Epidermal melanocyte (primary cell): ENCODE measurements around the gene ITPA.
"Not testable (repeated sequence)": the region's sequence is repeated elsewhere in the genome, so short reads cannot be mapped to it uniquely, and the experiment has no call there.

Experiments used
- DNase-seq: peaks from one replicate; pipeline ENCODE4 v3.0.0; 2011; ENCODE audit warnings: low spot score; ENCODE audit not compliant: insufficient read length

Gene ITPA

GRCh38 chr20:3172933-3173609, 36.2 kb upstream of the ITPA start, which contains the start of gene LZTS3:
Gene LZTS3 (minus strand): TSS chr20:3173549. CDS start chr20:3167163, 6,386 bp downstream.
- peak; percentile 79 for DNase-seq

- DNase-seq: peak; percentile 97
Measured at GRCh38 chr20:3173610-3174441, 35.5 kb upstream of the ITPA start.

GRCh38 chr20:3174442-3175261, 34.6 kb upstream of the ITPA start:
- peak; percentile 15 for DNase-seq

DNA sequence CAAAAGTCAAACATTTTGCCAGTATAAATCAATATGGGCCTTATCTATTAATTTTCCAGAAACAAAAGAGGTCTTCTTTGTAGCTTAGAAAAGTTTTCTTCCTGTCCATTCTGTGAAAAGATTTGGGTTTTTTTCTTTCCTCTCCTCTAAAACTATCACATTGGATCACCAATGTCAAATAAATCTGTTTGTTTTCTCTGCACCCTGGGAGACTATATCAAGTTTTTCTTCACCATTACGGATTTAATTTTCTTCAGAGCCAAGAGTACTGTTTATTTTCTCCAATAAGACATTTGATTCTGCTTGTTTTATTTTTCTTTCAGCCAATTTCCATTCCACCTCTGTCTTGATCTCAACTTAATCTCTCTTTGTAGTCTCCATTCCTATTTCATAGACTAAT, 34.0 kb upstream of the ITPA start:
- DNase-seq: peak; percentile 13

DNA sequence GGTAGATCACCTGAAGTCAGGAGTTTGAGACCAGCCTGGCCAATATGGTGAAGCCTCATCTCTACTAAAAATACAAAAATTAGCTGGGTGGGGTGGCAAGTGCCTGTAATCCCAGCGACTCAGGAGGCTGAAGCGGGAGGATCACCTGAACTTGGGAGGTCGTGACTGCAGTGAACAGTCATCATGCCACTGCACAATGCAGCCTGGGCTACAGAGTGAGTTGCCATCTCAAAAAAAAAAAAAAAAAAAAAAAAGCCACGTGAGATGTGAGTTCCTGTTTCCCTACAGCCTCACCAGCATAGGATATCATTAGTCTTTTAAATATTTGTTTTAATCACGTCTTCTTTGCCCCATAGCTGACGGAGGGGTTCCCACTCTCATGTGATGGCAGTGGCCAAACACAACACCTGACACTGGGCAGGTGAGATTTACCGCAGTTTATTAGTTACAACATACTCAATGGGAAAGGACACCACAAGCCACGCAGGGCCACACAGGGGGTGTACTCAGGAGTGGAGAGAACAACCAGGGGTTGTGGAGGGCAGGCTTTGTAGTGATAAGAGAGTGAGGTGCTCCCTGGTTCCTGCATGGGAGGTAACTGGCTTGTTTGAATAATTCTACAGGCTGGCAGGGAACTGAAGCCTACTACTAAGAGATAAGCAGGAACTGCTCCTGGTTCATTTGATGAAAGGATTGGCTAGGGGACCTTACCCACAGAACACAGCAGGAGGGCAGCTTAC, 31.4 kb upstream of the ITPA start:
- DNase-seq: no peak

- no peak for DNase-seq
Measured at GRCh38 chr20:3180319-3180718, 29.0 kb upstream of the ITPA start.

- DNase-seq: no peak
Measured at GRCh38 chr20:3181270-3181669, 28.0 kb upstream of the ITPA start.

GRCh38 chr20:3182429-3182828, 26.9 kb upstream of the ITPA start:
- not testable (repeated sequence) for DNase-seq

DNA sequence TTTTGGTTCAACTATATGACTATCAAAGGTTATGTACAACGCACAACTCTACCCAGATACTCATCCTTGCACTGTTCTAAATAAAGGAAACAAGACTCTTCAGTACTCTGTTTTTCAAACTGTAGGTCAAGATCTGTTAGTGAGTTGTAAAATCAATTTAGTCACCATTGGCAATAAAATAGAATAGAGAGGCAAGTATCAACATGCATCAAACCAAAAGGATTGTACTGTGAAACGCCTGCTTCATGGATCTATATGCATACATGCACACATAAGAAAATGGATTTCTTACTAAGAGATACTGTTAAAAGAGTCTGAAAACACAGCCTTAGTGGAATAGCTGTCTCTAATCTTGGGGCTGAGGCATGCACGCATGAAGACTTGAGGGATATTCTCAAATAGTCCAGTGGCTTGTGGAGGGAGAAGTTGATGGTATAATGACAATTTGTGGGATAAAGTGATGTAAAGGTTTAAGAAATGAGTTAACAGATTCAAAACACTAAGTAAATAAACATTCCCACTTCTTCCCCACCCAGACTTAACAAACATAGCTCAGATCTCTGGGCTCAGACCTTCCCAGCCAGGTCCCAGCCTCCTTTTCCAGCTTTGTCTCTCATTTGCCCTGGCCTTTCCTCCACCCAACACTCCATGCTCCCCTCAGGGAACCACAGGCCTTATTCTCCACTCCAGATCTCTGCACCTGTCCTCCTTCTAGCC, 25.2 kb upstream of the ITPA start:
- peak; percentile 10 for DNase-seq

- DNase-seq: not testable (repeated sequence)
Measured at GRCh38 chr20:3187861-3188260, 21.4 kb upstream of the ITPA start.

DNA sequence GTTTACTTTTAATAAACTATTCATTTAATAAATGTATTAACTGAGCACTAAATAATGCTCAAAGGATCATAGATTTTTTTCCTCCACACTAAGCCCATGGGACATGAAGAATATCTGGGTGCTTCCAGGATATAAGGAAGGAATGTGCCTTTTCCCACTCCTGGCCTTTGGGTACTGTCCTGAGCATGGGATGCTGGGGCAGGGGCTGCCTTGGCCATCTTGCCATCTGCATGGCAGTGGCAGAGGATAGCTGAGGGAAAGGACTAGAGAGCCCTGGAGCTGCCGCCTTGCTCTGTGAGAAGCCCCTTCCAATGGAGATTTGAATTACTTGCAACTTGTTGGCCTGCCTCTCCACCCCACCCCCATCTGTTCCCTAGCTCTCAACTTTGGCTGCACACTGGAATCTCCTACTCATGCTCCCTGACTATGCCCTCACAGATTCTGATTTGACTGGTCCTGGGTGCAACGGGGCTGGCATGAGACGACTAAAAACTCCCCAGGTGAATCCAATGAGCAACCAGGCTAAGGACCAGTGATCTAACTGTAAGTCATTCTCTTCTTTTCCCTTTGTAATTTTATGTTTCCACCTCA, 20.4 kb upstream of the ITPA start:
- DNase-seq: no peak

GRCh38 chr20:3189561-3190131, 19.7 kb upstream of the ITPA start:
- no peak for DNase-seq

- DNase-seq: no peak
Measured at GRCh38 chr20:3190681-3191111, 18.6 kb upstream of the ITPA start.

GRCh38 chr20:3192226-3193015, 16.9 kb upstream of the ITPA start:
- no peak for DNase-seq

DNA sequence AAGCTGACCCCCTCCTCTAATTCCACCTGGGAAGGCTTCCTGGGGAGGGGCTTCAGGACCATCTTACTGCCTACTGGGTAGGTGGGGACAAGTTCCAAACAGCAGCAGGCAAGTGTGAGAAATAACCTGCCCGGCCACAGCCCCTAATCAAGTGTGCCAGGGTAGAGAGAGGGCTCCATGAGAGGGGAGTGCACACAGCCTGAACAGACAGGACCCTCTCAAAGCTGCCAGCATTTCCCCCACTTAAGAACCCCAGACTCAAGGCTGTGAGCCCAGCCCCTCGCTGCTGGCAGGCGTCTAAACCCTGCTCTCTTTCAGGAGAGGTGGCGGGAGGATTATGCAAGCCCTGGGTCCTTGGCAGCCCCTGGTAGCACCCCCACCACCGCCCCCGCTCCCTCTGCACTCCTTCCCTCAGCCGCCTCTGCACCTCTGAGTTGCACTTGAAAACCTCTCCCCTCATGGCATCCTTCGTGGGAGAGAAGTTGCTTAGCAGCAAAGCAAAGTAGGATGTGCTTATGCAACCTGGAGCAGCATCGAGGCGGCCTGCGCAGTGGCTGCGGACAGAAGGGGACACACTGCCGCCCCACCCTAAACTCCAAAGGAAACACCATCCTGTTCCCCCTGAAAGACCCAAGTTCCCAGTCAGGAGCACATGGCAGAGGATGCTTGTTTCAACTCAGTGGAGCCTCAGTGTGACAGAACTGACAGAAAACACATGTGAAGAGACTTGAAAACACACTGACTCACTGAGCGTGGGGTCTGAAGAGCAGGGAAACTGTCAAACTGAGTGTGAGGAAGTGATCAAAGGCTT, 15.3 kb upstream of the ITPA start:
- no peak for DNase-seq

DNA sequence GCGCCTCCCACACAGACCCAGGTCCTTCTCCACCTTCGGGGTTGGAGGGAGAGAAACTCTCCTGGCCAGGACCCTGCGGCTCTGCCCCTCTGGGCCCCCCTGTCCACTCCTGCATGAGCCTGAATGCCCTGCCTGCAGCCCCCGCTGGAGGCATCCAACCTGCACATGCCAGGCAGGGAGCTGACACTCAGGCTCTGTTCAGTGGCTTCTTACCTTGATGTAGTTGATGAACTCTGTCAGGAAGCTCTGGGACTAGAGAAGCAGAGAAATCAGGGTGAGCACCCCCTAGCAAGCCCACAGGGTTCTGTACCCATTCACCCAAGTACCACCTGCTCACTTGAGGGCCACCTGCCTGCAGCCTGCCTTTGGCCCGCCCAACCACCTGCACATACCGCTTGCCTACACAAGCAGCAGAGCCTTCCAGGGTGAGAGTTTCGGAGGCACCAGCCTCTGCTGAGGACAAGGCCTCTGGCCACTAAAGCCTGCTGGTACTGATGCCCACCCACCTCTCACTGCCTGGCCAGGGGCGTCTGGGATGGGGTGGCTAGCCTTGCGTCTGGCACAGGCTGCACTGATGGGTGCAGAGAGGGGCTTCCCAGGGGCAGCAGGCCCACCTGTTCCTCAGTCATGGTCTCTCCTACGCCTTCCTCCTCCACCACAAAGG, 14.5 kb upstream of the ITPA start:
- no peak for DNase-seq

- no peak for DNase-seq
Measured at GRCh38 chr20:3195590-3196237, 13.6 kb upstream of the ITPA start.
